Liver (tissue), 9 donors: ENCODE data around the gene APBA2. TPM values are rescaled to one million over a fixed set of nuclear protein-coding genes. Genes with fewer than 3 reads are reported as not detected.

Experiments used
- DNase-seq: peaks from one replicate; pipeline ENCODE4 v3.0.0-alpha.2; 2017; ENCODE audit warnings: low spot score
- H3K27ac ChIP-seq, 2 donors: one replicate each; pipeline ENCODE4 v1.7.0; 2013; ENCODE audit warnings: inconsistent platforms in 2 of 2, low read length in 2 of 2, control low read depth in 1 of 2, low read depth in 1 of 2, mild to moderate bottlenecking in 1 of 2
- H3K27me3 ChIP-seq, 4 donors: one replicate each; pipeline versions ENCODE4 v1.6.1 to v1.7.0; 2013; ENCODE audit warnings: low read length in 3 of 4, inconsistent platforms in 1 of 4, mild to moderate bottlenecking in 1 of 4, moderate library complexity in 1 of 4; ENCODE audit not compliant: control insufficient read depth in 4 of 4, insufficient read depth in 4 of 4
- H3K36me3 ChIP-seq, 4 donors: one replicate each; pipeline versions ENCODE4 v1.6.1 to v1.7.0; 2013; ENCODE audit warnings: low read length in 3 of 4, mild to moderate bottlenecking in 3 of 4, low read depth in 1 of 4, moderate library complexity in 1 of 4; ENCODE audit not compliant: control insufficient read depth in 4 of 4, insufficient read depth in 3 of 4
- H3K4me1 ChIP-seq, 4 donors: one replicate each; pipeline versions ENCODE4 v1.6.1 to v1.7.0; 2013; ENCODE audit warnings: low read length in 3 of 4, mild to moderate bottlenecking in 3 of 4, moderate library complexity in 1 of 4; ENCODE audit not compliant: control insufficient read depth in 4 of 4, insufficient read depth in 4 of 4
- H3K4me3 ChIP-seq, 3 donors: one replicate each; pipeline versions ENCODE4 v1.6.1 to v1.7.0; 2013; ENCODE audit warnings: low read length in 3 of 3, control low read depth in 1 of 3, low read depth in 1 of 3, mild to moderate bottlenecking in 1 of 3
- H3K9ac ChIP-seq, 2 donors: one replicate each; pipeline ENCODE4 v1.7.0; 2013; ENCODE audit warnings: low read length in 2 of 2, mild to moderate bottlenecking in 2 of 2, moderate library complexity in 2 of 2, control low read depth in 1 of 2, low read depth in 1 of 2
- H3K9me3 ChIP-seq, 4 donors: one replicate each; pipeline versions ENCODE4 v1.6.1 to v1.7.0; 2013; ENCODE audit warnings: low read length in 3 of 4; ENCODE audit not compliant: control insufficient read depth in 4 of 4
- EGR1 ChIP-seq, 2 donors: IDR thresholded peaks; 2 replicates each; pipeline ENCODE4 v1.6.1; 2016 to 2018; ENCODE audit warnings: antibody characterized with exemption in 2 of 2, low read depth in 2 of 2
- FOXA1 ChIP-seq: IDR thresholded peaks from 2 replicates; pipeline ENCODE4 v1.6.1; 2016; ENCODE audit warnings: antibody characterized with exemption
- FOXA2 ChIP-seq: IDR thresholded peaks from 2 replicates; pipeline ENCODE4 v1.6.1; 2016; ENCODE audit warnings: antibody characterized with exemption
- GABPA ChIP-seq, 2 donors: IDR thresholded peaks in 1 of 2; conservative IDR thresholded peaks in 1 of 2; 2 replicates each; pipeline ENCODE4 v1.6.1; 2016; ENCODE audit warnings: antibody characterized with exemption in 2 of 2, mild to moderate bottlenecking in 1 of 2, moderate library complexity in 1 of 2
- HNF4A ChIP-seq, 2 donors: conservative IDR thresholded peaks; 2 replicates each; pipeline ENCODE4 v1.6.1; 2016; ENCODE audit warnings: antibody characterized with exemption in 2 of 2, mild to moderate bottlenecking in 2 of 2
- HNF4G ChIP-seq: IDR thresholded peaks from 2 replicates; pipeline ENCODE4 v1.6.1; 2016; ENCODE audit warnings: antibody characterized with exemption
- JUND ChIP-seq, 2 donors: IDR thresholded peaks; 2 replicates each; pipeline ENCODE4 v1.6.1; 2016; ENCODE audit warnings: antibody characterized with exemption in 2 of 2
- NR2F2 ChIP-seq: IDR thresholded peaks from 2 replicates; pipeline ENCODE4 v1.6.1; 2016; ENCODE audit warnings: antibody characterized with exemption
- RAD21 ChIP-seq, 2 donors: IDR thresholded peaks; 2 replicates each; pipeline ENCODE4 v1.6.1; 2016; ENCODE audit warnings: antibody characterized with exemption in 2 of 2, mild to moderate bottlenecking in 2 of 2
- RXRA ChIP-seq, 2 donors: IDR thresholded peaks; 2 replicates each; pipeline ENCODE4 v1.6.1; 2017 to 2018; ENCODE audit warnings: antibody characterized with exemption in 2 of 2, mild to moderate bottlenecking in 1 of 2
- SP1 ChIP-seq: IDR thresholded peaks from 2 replicates; pipeline ENCODE4 v1.6.1; 2018; ENCODE audit warnings: antibody characterized with exemption, mild to moderate bottlenecking
- TAF1 ChIP-seq: conservative IDR thresholded peaks from 2 replicates; pipeline ENCODE4 v1.6.1; 2016; ENCODE audit warnings: antibody characterized with exemption, mild to moderate bottlenecking
- YY1 ChIP-seq: IDR thresholded peaks from 2 replicates; pipeline ENCODE4 v1.6.1; 2016; ENCODE audit warnings: antibody characterized with exemption, mild to moderate bottlenecking
- WGBS: extraction: QIAGEN DNeasy Blood & Tissue Kit; methylation state at CpG from one replicate; pipeline ENCODE4 v1.1.7; 2013; 5-methylcytosine and 5-hydroxymethylcytosine counted together
- polyA plus RNA-seq, 2 donors: library from polyadenylated mRNA; stranded (reverse) in 1 of 2; unstranded in 1 of 2; fragments of 200-250 nt in 1 of 2; fragments of >200 nt in 1 of 2; fragmentation: Nextera tagmentation in 1 of 2; extraction: Ambion mirVana in 1 of 2; gene quantifications; one replicate each; pipeline versions ENCODE4 v1.2.1 to v1.2.3, GENCODE V29; 2013 to 2015
- total RNA-seq, 2 donors: library from RNA; depleted of rRNA; stranded (reverse); fragments of >200 nt; gene quantifications; one replicate each; pipeline ENCODE4 v1.2.3, GENCODE V29; 2014
- TF ChIP-seq, protein P1 (sequence below): fragments of 150-350 bp; IDR thresholded peaks from 2 replicates; pipeline ENCODE4 v1.5.1; 2017; ENCODE audit warnings: improper control_type of control experiment, low read depth, low read length; ENCODE audit not compliant: missing input control
- TF ChIP-seq, protein P2 (sequence below): IDR thresholded peaks from 2 replicates; pipeline ENCODE4 v1.6.1; 2016; ENCODE audit warnings: antibody characterized with exemption
- TF ChIP-seq, protein P3 (sequence below): IDR thresholded peaks from 2 replicates; pipeline ENCODE4 v1.6.1; 2016; ENCODE audit warnings: antibody characterized with exemption
- TF ChIP-seq, protein P4 (sequence below): IDR thresholded peaks from 2 replicates; pipeline ENCODE4 v1.6.1; 2016; ENCODE audit warnings: antibody characterized with exemption
- TF ChIP-seq, protein P5 (sequence below): IDR thresholded peaks from 2 replicates; pipeline ENCODE4 v1.6.1; 2016; ENCODE audit warnings: antibody characterized with exemption, mild to moderate bottlenecking
- donor health status: healthy.
- donor health status: healthy.
- donor health status: healthy.
- donor health status: healthy.
- donor health status: healthy.

Gene APBA2
- total and polyA plus RNA-seq, 4 donors, result 0.38 to 2.9 (median 1.7) TPM

DNA sequence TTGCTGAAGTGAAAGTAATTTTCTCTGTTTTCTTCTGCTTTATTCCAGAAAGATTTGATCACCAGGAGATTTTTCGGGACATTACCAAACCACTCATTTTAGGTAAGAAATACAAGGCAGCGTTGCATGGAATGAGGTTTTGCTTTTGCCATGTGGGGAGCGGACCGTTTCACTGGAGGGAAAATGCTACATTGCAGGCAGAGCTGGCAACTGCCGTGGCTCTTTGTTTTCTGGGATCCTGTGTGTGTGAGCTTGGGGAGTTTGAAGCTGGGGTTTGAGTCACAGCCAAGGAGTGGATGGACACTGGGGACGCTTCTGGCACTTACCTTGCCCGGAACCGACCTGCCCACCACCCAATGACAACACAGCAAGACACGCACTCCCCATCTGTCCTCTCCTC, 109.9 kb downstream of the APBA2 start:
- H3K4me1 ChIP-seq, result no peaks in the 10 kb centered on the region
- H3K27me3 ChIP-seq, result no peaks in the 10 kb centered on the region
- TF ChIP-seq RXRA (IDR thresholded peaks at IDR 0.05) (no peak), FOXA1 (no peak), TAF1 (no peak), GABPA (IDR thresholded peaks at IDR 0.05 in 1 of 2, conservative IDR thresholded peaks at IDR 0.05 in 1 of 2) (no peak), YY1 (no peak), SP1 (no peak), HNF4A (conservative IDR thresholded peaks at IDR 0.05) (no peak), FOXA2 (no peak), EGR1 (IDR thresholded peaks at IDR 0.05; ENCODE audit: low read depth in 2 of 2) (no peak)
- TF ChIP-seq, protein P1, sequence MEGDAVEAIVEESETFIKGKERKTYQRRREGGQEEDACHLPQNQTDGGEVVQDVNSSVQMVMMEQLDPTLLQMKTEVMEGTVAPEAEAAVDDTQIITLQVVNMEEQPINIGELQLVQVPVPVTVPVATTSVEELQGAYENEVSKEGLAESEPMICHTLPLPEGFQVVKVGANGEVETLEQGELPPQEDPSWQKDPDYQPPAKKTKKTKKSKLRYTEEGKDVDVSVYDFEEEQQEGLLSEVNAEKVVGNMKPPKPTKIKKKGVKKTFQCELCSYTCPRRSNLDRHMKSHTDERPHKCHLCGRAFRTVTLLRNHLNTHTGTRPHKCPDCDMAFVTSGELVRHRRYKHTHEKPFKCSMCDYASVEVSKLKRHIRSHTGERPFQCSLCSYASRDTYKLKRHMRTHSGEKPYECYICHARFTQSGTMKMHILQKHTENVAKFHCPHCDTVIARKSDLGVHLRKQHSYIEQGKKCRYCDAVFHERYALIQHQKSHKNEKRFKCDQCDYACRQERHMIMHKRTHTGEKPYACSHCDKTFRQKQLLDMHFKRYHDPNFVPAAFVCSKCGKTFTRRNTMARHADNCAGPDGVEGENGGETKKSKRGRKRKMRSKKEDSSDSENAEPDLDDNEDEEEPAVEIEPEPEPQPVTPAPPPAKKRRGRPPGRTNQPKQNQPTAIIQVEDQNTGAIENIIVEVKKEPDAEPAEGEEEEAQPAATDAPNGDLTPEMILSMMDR, result no peak
- TF ChIP-seq, protein P2, sequence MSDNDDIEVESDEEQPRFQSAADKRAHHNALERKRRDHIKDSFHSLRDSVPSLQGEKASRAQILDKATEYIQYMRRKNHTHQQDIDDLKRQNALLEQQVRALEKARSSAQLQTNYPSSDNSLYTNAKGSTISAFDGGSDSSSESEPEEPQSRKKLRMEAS, result no peak
- TF ChIP-seq, protein P3, sequence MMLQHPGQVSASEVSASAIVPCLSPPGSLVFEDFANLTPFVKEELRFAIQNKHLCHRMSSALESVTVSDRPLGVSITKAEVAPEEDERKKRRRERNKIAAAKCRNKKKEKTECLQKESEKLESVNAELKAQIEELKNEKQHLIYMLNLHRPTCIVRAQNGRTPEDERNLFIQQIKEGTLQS, result no peak
- no peaks in the 10 kb centered on the region for H3K9me3 ChIP-seq
- 89% methylated on average over 9 of the region's 9 CpGs for WGBS
- H3K27ac ChIP-seq, result no peak overlapping the region
- no peak for DNase-seq
- no peaks in the 10 kb centered on the region for H3K36me3 ChIP-seq
- H3K9ac ChIP-seq, result no peak overlapping the region
- no peak overlapping the region for H3K4me3 ChIP-seq

DNA sequence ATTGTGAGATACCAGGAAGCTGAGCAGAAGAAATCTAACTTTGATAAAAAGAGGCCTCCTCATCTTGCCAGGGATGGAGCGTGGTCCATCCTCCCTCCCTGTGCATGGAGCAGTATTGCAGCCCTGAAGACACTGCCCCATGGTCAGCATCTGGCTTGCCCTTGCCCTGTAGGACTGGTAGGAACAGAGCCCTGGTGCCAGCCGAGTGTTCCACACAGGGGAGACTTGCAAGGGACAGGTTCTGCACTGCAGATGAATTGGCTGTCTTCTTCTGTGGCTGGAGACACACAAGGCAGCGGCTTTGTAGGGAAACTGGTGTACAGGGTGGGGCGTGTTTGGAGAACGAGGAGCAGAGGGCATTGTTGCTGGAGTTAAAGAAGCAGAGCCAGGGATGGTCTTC, 110.5 kb downstream of the APBA2 start:
- H3K4me1 ChIP-seq, result no peaks in the 10 kb centered on the region
- DNase-seq, result no peak
- H3K36me3 ChIP-seq, result no peaks in the 10 kb centered on the region
- H3K27me3 ChIP-seq, result no peaks in the 10 kb centered on the region
- no peaks in the 10 kb centered on the region for H3K9me3 ChIP-seq
- WGBS, result 90% methylated on average over 5 of the region's 5 CpGs
- H3K4me3 ChIP-seq, result no peak overlapping the region
- no peak overlapping the region for H3K27ac ChIP-seq
- no peak overlapping the region for H3K9ac ChIP-seq
- TF ChIP-seq GABPA (IDR thresholded peaks at IDR 0.05 in 1 of 2, conservative IDR thresholded peaks at IDR 0.05 in 1 of 2), result no peak
- TF ChIP-seq, protein P1, result no peak
- TF ChIP-seq, protein P4, sequence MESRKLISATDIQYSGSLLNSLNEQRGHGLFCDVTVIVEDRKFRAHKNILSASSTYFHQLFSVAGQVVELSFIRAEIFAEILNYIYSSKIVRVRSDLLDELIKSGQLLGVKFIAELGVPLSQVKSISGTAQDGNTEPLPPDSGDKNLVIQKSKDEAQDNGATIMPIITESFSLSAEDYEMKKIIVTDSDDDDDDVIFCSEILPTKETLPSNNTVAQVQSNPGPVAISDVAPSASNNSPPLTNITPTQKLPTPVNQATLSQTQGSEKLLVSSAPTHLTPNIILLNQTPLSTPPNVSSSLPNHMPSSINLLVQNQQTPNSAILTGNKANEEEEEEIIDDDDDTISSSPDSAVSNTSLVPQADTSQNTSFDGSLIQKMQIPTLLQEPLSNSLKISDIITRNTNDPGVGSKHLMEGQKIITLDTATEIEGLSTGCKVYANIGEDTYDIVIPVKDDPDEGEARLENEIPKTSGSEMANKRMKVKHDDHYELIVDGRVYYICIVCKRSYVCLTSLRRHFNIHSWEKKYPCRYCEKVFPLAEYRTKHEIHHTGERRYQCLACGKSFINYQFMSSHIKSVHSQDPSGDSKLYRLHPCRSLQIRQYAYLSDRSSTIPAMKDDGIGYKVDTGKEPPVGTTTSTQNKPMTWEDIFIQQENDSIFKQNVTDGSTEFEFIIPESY, result no peak
- TF ChIP-seq HNF4G, result no peak
- no peak for TF ChIP-seq YY1
- TF ChIP-seq NR2F2, result no peak
- TF ChIP-seq FOXA2, result no peak
- TF ChIP-seq FOXA1, result no peak
- TF ChIP-seq RXRA (IDR thresholded peaks at IDR 0.05), result no peak
- no peak for TF ChIP-seq HNF4A (conservative IDR thresholded peaks at IDR 0.05)
- no peak for TF ChIP-seq RAD21 (IDR thresholded peaks at IDR 0.05)
- TF ChIP-seq TAF1, result no peak
- TF ChIP-seq, protein P5, sequence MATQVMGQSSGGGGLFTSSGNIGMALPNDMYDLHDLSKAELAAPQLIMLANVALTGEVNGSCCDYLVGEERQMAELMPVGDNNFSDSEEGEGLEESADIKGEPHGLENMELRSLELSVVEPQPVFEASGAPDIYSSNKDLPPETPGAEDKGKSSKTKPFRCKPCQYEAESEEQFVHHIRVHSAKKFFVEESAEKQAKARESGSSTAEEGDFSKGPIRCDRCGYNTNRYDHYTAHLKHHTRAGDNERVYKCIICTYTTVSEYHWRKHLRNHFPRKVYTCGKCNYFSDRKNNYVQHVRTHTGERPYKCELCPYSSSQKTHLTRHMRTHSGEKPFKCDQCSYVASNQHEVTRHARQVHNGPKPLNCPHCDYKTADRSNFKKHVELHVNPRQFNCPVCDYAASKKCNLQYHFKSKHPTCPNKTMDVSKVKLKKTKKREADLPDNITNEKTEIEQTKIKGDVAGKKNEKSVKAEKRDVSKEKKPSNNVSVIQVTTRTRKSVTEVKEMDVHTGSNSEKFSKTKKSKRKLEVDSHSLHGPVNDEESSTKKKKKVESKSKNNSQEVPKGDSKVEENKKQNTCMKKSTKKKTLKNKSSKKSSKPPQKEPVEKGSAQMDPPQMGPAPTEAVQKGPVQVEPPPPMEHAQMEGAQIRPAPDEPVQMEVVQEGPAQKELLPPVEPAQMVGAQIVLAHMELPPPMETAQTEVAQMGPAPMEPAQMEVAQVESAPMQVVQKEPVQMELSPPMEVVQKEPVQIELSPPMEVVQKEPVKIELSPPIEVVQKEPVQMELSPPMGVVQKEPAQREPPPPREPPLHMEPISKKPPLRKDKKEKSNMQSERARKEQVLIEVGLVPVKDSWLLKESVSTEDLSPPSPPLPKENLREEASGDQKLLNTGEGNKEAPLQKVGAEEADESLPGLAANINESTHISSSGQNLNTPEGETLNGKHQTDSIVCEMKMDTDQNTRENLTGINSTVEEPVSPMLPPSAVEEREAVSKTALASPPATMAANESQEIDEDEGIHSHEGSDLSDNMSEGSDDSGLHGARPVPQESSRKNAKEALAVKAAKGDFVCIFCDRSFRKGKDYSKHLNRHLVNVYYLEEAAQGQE, result no peak
- TF ChIP-seq EGR1 (IDR thresholded peaks at IDR 0.05; ENCODE audit: low read depth in 2 of 2), result no peak
- TF ChIP-seq SP1, result no peak
- TF ChIP-seq, protein P3, result no peak
- no peak for TF ChIP-seq JUND (IDR thresholded peaks at IDR 0.05)
- TF ChIP-seq, protein P2, result no peak
